Upper lobe of left lung (tissue), 6 donors: Measurements from ENCODE around the gene MSL3B.
A peak's percentile ranks its signal among the peaks of the same experiment; 100 is the strongest.
"Not testable (repeated sequence)": the region's sequence is repeated elsewhere in the genome, so short reads cannot be mapped to it uniquely, and the experiment has no call there.

Experiments used
- ATAC-seq, 2 donors: fragments of 200-7000 bp; cut with Tn5 transposase; one replicate each; pipeline ENCODE4 v1.9.1; 2022; ENCODE audit warnings: mild to moderate bottlenecking in 2 of 2, moderate library complexity in 2 of 2; ENCODE audit not compliant: low FRiP score in 2 of 2
- DNase-seq, 2 donors: peaks; one replicate each; pipeline ENCODE4 v3.0.0-alpha.2; 2019 to 2020
- H3K27ac ChIP-seq, 4 donors: fragments of 200-600 bp; sonication (generic); one replicate each; pipeline ENCODE4 v1.5.1; 2016 to 2019
- H3K27me3 ChIP-seq, 4 donors: fragments of 200-600 bp; sonication (generic); one replicate each; pipeline ENCODE4 v1.5.1; 2017 to 2019
- H3K36me3 ChIP-seq, 4 donors: fragments of 200-600 bp; sonication (generic); one replicate each; pipeline ENCODE4 v1.5.1; 2016 to 2019
- H3K4me1 ChIP-seq, 4 donors: fragments of 200-600 bp; sonication (generic); one replicate each; pipeline ENCODE4 v1.5.1; 2018 to 2019
- H3K4me3 ChIP-seq, 4 donors: fragments of 200-600 bp; sonication (generic); one replicate each; pipeline ENCODE4 v1.5.1; 2017 to 2019; ENCODE audit warnings: mild to moderate bottlenecking in 2 of 4, moderate library complexity in 1 of 4
- H3K9me3 ChIP-seq, 4 donors: fragments of 200-600 bp; sonication (generic); one replicate each; pipeline ENCODE4 v1.5.1; 2018 to 2019
- CTCF ChIP-seq, 6 experiments: fragments of 450-650 bp in 4 of 6; fragments of 200-600 bp in 2 of 6; sonication (generic) in 2 of 6; IDR thresholded peaks; one replicate each; pipeline ENCODE4 v1.5.1; 2016 to 2019; ENCODE audit warnings: antibody characterized with exemption in 6 of 6
- EP300 ChIP-seq, 4 donors: sonication (generic); formaldehyde crosslinking; IDR thresholded peaks; one replicate each; pipeline ENCODE4 v1.5.1; 2017; ENCODE audit warnings: antibody characterized with exemption in 4 of 4, control low read depth in 2 of 4
- POLR2A ChIP-seq, 4 donors: fragments of 450-650 bp; IDR thresholded peaks; one replicate each; pipeline ENCODE4 v1.5.1; 2016 to 2017; ENCODE audit warnings: antibody characterized with exemption in 4 of 4, mild to moderate bottlenecking in 2 of 4
- POLR2AphosphoS5 ChIP-seq, 2 donors: sonication (generic); formaldehyde crosslinking; IDR thresholded peaks; one replicate each; pipeline ENCODE4 v1.5.1; 2017; ENCODE audit warnings: antibody characterized with exemption in 2 of 2
- WGBS, 2 donors: methylation state at CpG; one replicate each; pipeline ENCODE4 v1.1.5; 2017 to 2018; 5-methylcytosine and 5-hydroxymethylcytosine counted together
- donor health status: DM: no; HTN: no; CAD: no; lungs with moderate emphysema.
- donor health status: DM: no; HTN: yes; CAD: no; lungs with severe emphysema.

Gene MSL3B

DNA sequence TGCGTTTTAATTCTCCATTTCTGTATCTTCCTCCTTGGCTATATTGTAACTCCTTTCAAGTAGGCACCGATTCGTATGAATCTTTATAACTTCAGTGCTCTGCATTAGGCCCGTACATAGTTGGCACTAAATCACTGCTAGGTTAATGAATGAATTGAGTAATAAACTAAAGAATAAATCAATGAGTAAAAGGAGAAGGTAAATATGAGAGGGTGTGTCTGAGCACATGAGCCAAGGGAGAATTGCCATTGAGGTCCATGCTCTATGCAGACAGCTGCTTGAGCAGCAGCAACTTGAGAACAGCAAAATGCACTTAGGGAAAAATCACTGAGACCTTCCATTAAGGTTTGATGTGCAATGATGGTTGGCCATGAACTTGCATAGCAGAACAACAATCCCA is 37.8 kb upstream of the MSL3B start:
- ATAC-seq = no peak
- DNase-seq = no peak
- Histone ChIP-seq H3K4me3 (no peak overlapping the region), H3K27ac (no peak overlapping the region), H3K9me3 (no peaks in the 10 kb centered on the region), H3K4me1 (no peaks in the 10 kb centered on the region), H3K36me3 (no peaks in the 10 kb centered on the region), H3K27me3 (no peaks in the 10 kb centered on the region)
- 90 to 96% methylated on average over 4 of the region's 4 CpGs for WGBS, 2 donors
- TF ChIP-seq EP300 (IDR thresholded peaks at IDR 0.05) (no peak), CTCF (IDR thresholded peaks at IDR 0.05) (no peak), POLR2AphosphoS5 (IDR thresholded peaks at IDR 0.05) (no peak), POLR2A (IDR thresholded peaks at IDR 0.05) (no peak)

- DNase-seq (peak in 1 of 2 donors; percentile 63), ATAC-seq (peak in 1 of 2 donors; percentile 61)
- H3K9me3 ChIP-seq = no peaks in the 10 kb centered on the region
- TF ChIP-seq POLR2A (IDR thresholded peaks at IDR 0.05) (no peak), POLR2AphosphoS5 (IDR thresholded peaks at IDR 0.05) (no peak), CTCF (IDR thresholded peaks at IDR 0.05) (no peak), EP300 (IDR thresholded peaks at IDR 0.05) (no peak)
- H3K27me3 ChIP-seq = no peaks in the 10 kb centered on the region
- H3K27ac ChIP-seq = peak overlapping the region in 2 of 4 donors; percentile 9 to 36
- no peaks in the 10 kb centered on the region for H3K4me1 ChIP-seq
- H3K36me3 ChIP-seq = no peaks in the 10 kb centered on the region
- 73 to 82% methylated on average over 1 to 4 of the region's 4 CpGs for WGBS, 2 donors
- no peak overlapping the region for H3K4me3 ChIP-seq
Measured at GRCh38 chr2:233901884-233902283, 33.7 kb upstream of the MSL3B start.

GRCh38 chr2:233901367-233901766 is 33.2 kb upstream of the MSL3B start:
- WGBS, 2 donors = 56 to 76% methylated on average over 4 of the region's 4 CpGs

GRCh38 chr2:233896253-233896652 is 28.1 kb upstream of the MSL3B start:
- H3K27me3 ChIP-seq, H3K4me3 ChIP-seq, H3K4me1 ChIP-seq, DNase-seq, ATAC-seq, H3K9me3 ChIP-seq, H3K36me3 ChIP-seq, H3K27ac ChIP-seq: not testable (repeated sequence)
- WGBS, 2 donors = 41 to 45% methylated on average over 2 of the region's 2 CpGs

More at GRCh38 chr2:233901367-233901766, 33.2 kb upstream of the MSL3B start:
- Histone ChIP-seq H3K4me3 (no peak overlapping the region), H3K27me3 (no peaks in the 10 kb centered on the region), H3K4me1 (no peaks in the 10 kb centered on the region), H3K36me3 (no peaks in the 10 kb centered on the region), H3K9me3 (no peaks in the 10 kb centered on the region), H3K27ac (peak overlapping the region in 2 of 4 donors; percentile 9 to 36)
- TF ChIP-seq POLR2AphosphoS5 (IDR thresholded peaks at IDR 0.05) = no peak
- no peak for TF ChIP-seq POLR2A (IDR thresholded peaks at IDR 0.05)
- TF ChIP-seq CTCF (IDR thresholded peaks at IDR 0.05) = no peak
- no peak for TF ChIP-seq EP300 (IDR thresholded peaks at IDR 0.05)
- peak in 1 of 2 donors; percentile 45 for ATAC-seq
- DNase-seq = peak in 1 of 2 donors; percentile 63

DNA sequence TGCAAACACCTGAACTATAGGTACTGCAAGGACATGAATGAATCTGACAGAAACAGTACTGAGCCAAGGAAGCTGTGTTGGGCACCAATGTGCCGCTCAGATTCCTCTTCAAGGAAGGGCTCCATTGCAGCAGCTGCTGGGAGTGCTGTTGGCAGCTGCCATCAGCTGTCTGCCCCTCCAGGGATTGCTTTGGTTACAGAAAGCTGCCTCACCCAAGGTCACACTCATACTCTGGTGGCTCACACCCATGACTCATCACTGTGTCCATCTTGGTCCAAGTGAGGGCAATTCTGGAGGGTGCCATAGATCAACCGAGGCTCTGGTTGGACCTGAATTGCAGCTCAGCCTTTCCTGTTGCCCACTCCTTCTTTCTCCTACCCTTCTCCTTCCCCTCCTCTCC is 24.6 kb upstream of the MSL3B start:
- no peaks in the 10 kb centered on the region for H3K27me3 ChIP-seq
- H3K4me1 ChIP-seq = no peaks in the 10 kb centered on the region
- ATAC-seq (no peak), DNase-seq (no peak)
- H3K9me3 ChIP-seq = no peaks in the 10 kb centered on the region
- H3K27ac ChIP-seq = no peak overlapping the region
- H3K36me3 ChIP-seq = no peaks in the 10 kb centered on the region
- WGBS, 2 donors = 92 to 94% methylated on average over 2 of the region's 2 CpGs
- no peak overlapping the region for H3K4me3 ChIP-seq
- TF ChIP-seq POLR2A (IDR thresholded peaks at IDR 0.05) (no peak), CTCF (IDR thresholded peaks at IDR 0.05) (no peak), EP300 (IDR thresholded peaks at IDR 0.05) (no peak), POLR2AphosphoS5 (IDR thresholded peaks at IDR 0.05) (no peak)
